Erythroblast (primary cell): ENCODE data around the gene LEPROT.

Source experiments
- GATA1 ChIP-seq: IDR thresholded peaks from 2 replicates; pipeline ENCODE4 v1.6.1; 2011; ENCODE audit warnings: low read depth, mild to moderate bottlenecking, control low read depth, low read length, moderate library complexity
- POLR2A ChIP-seq: IDR thresholded peaks from 2 replicates; pipeline ENCODE4 v1.6.1; 2011; ENCODE audit warnings: mild to moderate bottlenecking, low read length

DNA sequence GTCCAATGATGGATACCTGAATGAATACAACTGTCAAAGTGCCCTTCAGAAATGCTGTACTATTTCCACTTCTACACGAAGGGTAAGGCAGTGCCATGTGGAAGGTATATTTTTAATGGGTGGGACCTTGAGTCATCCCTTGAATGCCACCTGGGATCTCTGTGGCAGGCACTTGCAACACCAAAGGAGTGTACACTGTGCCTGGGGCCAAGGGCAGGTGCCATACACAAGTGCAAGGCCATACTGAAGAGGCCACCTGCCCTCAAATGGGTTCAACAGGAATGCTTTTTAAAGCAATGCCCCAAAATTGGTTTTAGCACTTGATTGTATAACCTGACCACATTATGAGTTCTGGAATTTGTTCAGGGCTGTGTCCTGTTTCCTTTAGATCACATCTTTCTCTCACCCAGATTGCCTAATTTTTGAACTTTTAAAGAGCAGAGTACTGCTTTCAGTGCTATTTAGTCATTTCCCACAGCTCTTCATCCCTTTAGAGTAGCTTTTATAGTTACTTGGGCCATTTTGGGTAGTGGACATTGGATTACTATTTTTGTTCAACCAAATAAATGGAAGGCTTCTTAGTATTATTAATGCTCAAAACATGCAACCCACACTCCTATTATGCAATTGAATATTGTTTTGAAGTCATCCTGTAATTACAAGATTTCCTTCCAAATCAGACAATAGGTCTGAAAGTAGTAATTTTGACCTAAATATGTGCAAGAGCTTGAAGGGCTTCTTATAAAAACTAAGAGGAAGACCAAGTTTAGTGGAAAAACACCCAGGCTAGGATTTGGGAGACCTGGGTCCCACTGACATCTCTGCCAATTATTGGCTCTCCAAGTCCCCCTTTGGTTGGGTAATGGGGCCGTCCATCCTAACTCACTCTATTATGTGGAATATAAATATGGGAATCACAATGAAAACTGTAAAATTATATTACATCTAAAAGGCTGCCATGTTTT is 57.2 kb downstream of the LEPROT start:
- peak; percentile 24 for TF ChIP-seq POLR2A
- no peak for TF ChIP-seq GATA1
